Stimulated activated CD8-positive, alpha-beta memory T cell treated with anti-CD3 and anti-CD28 coated beads, Interleukin-4, amount 100 ng/mL, for 1 hour (primary cell): ENCODE measurements around the gene SLC66A3.
"Not testable (repeated sequence)": the region's sequence is repeated elsewhere in the genome, so short reads cannot be mapped to it uniquely, and the experiment has no call there.

ENCODE experiments used
- DNase-seq, 2 donors: peaks; one replicate each; pipeline ENCODE4 v3.0.0-alpha.2; 2020; ENCODE audit warnings: low read depth in 2 of 2, low spot score in 1 of 2

SLC66A3 gene

GRCh38 chr2:11163439-11164317 lies 8.4 kb downstream of the SLC66A3 start:
- no peak for DNase-seq

GRCh38 chr2:11165046-11165445 lies 9.8 kb downstream of the SLC66A3 start:
- not testable (repeated sequence) for DNase-seq

- DNase-seq, result no peak
Measured at GRCh38 chr2:11166476-11166875, 11.2 kb downstream of the SLC66A3 start.

- no peak for DNase-seq
Measured at GRCh38 chr2:11168488-11168887, 13.2 kb downstream of the SLC66A3 start.

- DNase-seq, result no peak
Measured at GRCh38 chr2:11169333-11169732, 14.1 kb downstream of the SLC66A3 start.

GRCh38 chr2:11174222-11174621 lies 19.0 kb downstream of the SLC66A3 start:
- DNase-seq, result no peak

- DNase-seq, result no peak
Measured at GRCh38 chr2:11175293-11175795, 20.1 kb downstream of the SLC66A3 start.

- no peak for DNase-seq
Measured at GRCh38 chr2:11177871-11178690, 22.8 kb downstream of the SLC66A3 start.

GRCh38 chr2:11179196-11179595 lies 23.9 kb downstream of the SLC66A3 start:
- DNase-seq, result no peak

- no peak for DNase-seq
Measured at GRCh38 chr2:11179899-11180298, 24.6 kb downstream of the SLC66A3 start.

- no peak for DNase-seq
Measured at GRCh38 chr2:11180653-11181052, 25.4 kb downstream of the SLC66A3 start.

- DNase-seq, result no peak
Measured at GRCh38 chr2:11182951-11183350, 27.7 kb downstream of the SLC66A3 start.

- no peak for DNase-seq
Measured at GRCh38 chr2:11186145-11186544, 30.9 kb downstream of the SLC66A3 start.

- no peak for DNase-seq
Measured at GRCh38 chr2:11187083-11187619, 31.9 kb downstream of the SLC66A3 start.

- DNase-seq, result no peak
Measured at GRCh38 chr2:11187731-11188130, 32.5 kb downstream of the SLC66A3 start.

- DNase-seq, result no peak
Measured at GRCh38 chr2:11196246-11196645, 41.0 kb downstream of the SLC66A3 start.

GRCh38 chr2:11200651-11201050 lies 45.4 kb downstream of the SLC66A3 start:
- DNase-seq, result no peak

- DNase-seq, result no peak
Measured at GRCh38 chr2:11201969-11202368, 46.7 kb downstream of the SLC66A3 start.

GRCh38 chr2:11203480-11203879 lies 48.2 kb downstream of the SLC66A3 start:
- no peak for DNase-seq

GRCh38 chr2:11208083-11208482 lies 52.8 kb downstream of the SLC66A3 start:
- no peak for DNase-seq

- no peak for DNase-seq
Measured at GRCh38 chr2:11212645-11213044, 57.4 kb downstream of the SLC66A3 start.
